ENCODE data around the gene ZNF778. TPM values are rescaled to one million over a fixed set of nuclear protein-coding genes. Genes with fewer than 3 reads are reported as not detected.
A peak's percentile ranks its signal among the peaks of the same experiment; 100 is the strongest.

Gene ZNF778
- total RNA-seq, 1 experiment from 2014 or later = 19.5 TPM

DNA sequence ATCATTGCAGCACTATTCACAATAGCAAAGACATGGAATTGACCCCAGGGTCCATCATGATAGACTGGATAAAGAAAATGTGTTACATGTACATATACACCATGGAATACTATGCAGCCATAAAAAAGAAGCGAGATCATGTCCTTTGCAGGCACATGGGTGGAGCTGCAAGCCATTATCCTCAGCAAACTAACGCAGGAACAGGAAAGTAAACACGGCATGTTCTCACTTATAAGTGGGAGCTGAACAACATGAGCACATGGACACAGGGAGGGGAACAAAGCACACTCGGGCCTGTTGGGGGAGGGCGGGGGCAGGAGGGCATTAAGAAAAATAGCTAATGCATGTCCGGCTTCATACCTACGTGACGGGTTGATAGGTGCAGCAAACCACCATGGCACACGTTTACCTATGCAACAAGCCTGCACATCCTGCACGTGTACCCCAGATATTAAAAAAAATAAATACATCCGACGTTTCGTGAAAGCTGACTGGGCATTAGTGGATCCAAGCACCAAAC is 28.9 kb downstream of the ZNF778 start:
- peak overlapping the region; percentile 75 for H3K9ac ChIP-seq (ENCODE audit: low read length)
- peak overlapping the region; percentile 77 for H3K27ac ChIP-seq (ENCODE audit: low read depth, low read length)
- H3K36me3 ChIP-seq (ENCODE audit: control insufficient read depth in 1 of 2, insufficient read depth in 2 of 2, low read length in 2 of 2) = no peaks in the 10 kb centered on the region
- no peaks in the 10 kb centered on the region for H4K20me1 ChIP-seq (ENCODE audit: insufficient read depth)
- intact Hi-C loops (cut with micrococcal nuclease) = loop anchor here (10.0 kb wide), 1 partner anchor 78 kb away; no protein-coding TSS in a partner anchor
- RAD21 ChIA-PET (ENCODE audit: low non-redundant PET in 1 of 2, low total read pairs in 2 of 2, uncharacterized antibody in 2 of 2, unreplicated experiment in 2 of 2) = no interaction called here
- peak overlapping the region; percentile 50 to 68 for H3K4me3 ChIP-seq (replicated peaks in 1 of 2; ENCODE audit: low read depth in 1 of 2, low read length in 2 of 2)
- BruUV-seq (replicated peaks) = TSS peak; percentile 78
- TF ChIP-seq SP1 (IDR thresholded peaks at IDR 0.05; ENCODE audit: low read depth) (no peak), YY1 (IDR thresholded peaks at IDR 0.05; ENCODE audit: extremely low read depth, insufficient replicate concordance, low read depth, low read length) (no peak), CBX3 (IDR thresholded peaks at IDR 0.05; ENCODE audit: low read depth) (no peak), POLR2A (IDR thresholded peaks at IDR 0.05; ENCODE audit: borderline replicate concordance, extremely low read depth, insufficient read depth, insufficient read length) (no peak), SRF (IDR thresholded peaks at IDR 0.05; ENCODE audit: low read depth) (no peak), EZH2 (IDR thresholded peaks at IDR 0.05) (no peak), POLR2AphosphoS5 (IDR thresholded peaks at IDR 0.05; ENCODE audit: low read depth, low read length) (no peak), ZNF274 (IDR thresholded peaks at IDR 0.05; ENCODE audit: low read depth, low read length) (no peak)
- TF ChIP-seq, protein P1, sequence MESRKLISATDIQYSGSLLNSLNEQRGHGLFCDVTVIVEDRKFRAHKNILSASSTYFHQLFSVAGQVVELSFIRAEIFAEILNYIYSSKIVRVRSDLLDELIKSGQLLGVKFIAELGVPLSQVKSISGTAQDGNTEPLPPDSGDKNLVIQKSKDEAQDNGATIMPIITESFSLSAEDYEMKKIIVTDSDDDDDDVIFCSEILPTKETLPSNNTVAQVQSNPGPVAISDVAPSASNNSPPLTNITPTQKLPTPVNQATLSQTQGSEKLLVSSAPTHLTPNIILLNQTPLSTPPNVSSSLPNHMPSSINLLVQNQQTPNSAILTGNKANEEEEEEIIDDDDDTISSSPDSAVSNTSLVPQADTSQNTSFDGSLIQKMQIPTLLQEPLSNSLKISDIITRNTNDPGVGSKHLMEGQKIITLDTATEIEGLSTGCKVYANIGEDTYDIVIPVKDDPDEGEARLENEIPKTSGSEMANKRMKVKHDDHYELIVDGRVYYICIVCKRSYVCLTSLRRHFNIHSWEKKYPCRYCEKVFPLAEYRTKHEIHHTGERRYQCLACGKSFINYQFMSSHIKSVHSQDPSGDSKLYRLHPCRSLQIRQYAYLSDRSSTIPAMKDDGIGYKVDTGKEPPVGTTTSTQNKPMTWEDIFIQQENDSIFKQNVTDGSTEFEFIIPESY (IDR thresholded peaks at IDR 0.05; ENCODE audit: extremely low read depth, insufficient replicate concordance, low read length) = no peak
- TF ChIP-seq, protein P2, sequence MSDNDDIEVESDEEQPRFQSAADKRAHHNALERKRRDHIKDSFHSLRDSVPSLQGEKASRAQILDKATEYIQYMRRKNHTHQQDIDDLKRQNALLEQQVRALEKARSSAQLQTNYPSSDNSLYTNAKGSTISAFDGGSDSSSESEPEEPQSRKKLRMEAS (IDR thresholded peaks at IDR 0.05) = no peak
- no peaks in the 10 kb centered on the region for H3K9me2 ChIP-seq (ENCODE audit: insufficient read depth)
- peaks cover 7 to 18% of the 10 kb centered on the region in 2 experiments; a peak in 2 of 4 replicates for H3K4me1 ChIP-seq (ENCODE audit: control insufficient read depth in 1 of 2, insufficient read depth in 2 of 2, low read length in 2 of 2)
- POLR2A ChIA-PET = interaction anchor here (0.7 to 1.3 kb wide), 4 partner anchors 18 to 88 kb away, joined by 3 read pairs; partner anchors contain the start of gene ZNF778
- ATAC-seq = no peak
- peaks cover 0 to 11% of the 10 kb centered on the region in 2 experiments; a peak in 1 of 4 replicates for H3K9me3 ChIP-seq (ENCODE audit: control insufficient read depth in 1 of 2, insufficient read depth in 1 of 2, low read depth in 1 of 2, low read length in 2 of 2)
- H3K27me3 ChIP-seq (ENCODE audit: insufficient read depth, low read length) = no peaks in the 10 kb centered on the region
- CTCF ChIA-PET = no interaction called here
- DNase-seq (ENCODE audit: low read depth, low spot score) = no peak
- peaks cover 5% of the 10 kb centered on the region; the same call in 1 of the 2 replicates for H3K79me2 ChIP-seq (ENCODE audit: insufficient read depth, low read length)
- peak overlapping the region; percentile 96 for H3K4me2 ChIP-seq (ENCODE audit: low read length)
- no peak overlapping the region for H2AFZ ChIP-seq (ENCODE audit: low read depth, low read length, poor library complexity, severe bottlenecking)
